GM12878 (cell line): ENCODE data around the gene PISD. TPM values are rescaled to one million over a fixed set of nuclear protein-coding genes. Genes with fewer than 3 reads are reported as not detected.

ENCODE experiments used
- ATAC-seq: fragments of 200-7000 bp; cut with Tn5 transposase; 3 replicates; pipeline ENCODE4 v1.9.1; 2020; ENCODE audit warnings: mild to moderate bottlenecking, moderate library complexity
- BruUV-seq: library from RNA; stranded (reverse); fragments of 400-500 nt; replicated peaks from 2 replicates; lab custom pipeline; 2021; lab: Mats Ljungman, UMichigan
- CTCF ChIA-PET: fragments of 300-600 bp; sonication (Branson Sonifier 250); formaldehyde crosslinking; extraction: SDS; loops from one replicate; lab custom pipeline; 2021; ENCODE audit warnings: inconsistent platforms; lab: Yijun Ruan, JAX
- POLR2A ChIA-PET: fragments of 350-600 bp; formaldehyde crosslinking; extraction: SDS; loops from one replicate; lab custom pipeline; 2021; ENCODE audit warnings: inconsistent platforms; lab: Charles Lee
- RAD21 ChIA-PET: fragments of 300-600 bp; sonication (Branson Sonifier 250); formaldehyde crosslinking; loops from one replicate; lab custom pipeline; 2023; ENCODE audit warnings: antibody characterized with exemption; ENCODE audit not compliant: unreplicated experiment; lab: Charles Lee
- SMC1A ChIA-PET: fragments of 300-600 bp; sonication (Branson Sonifier 250); formaldehyde crosslinking; loops from one replicate; lab custom pipeline; 2023; ENCODE audit not compliant: unreplicated experiment, uncharacterized antibody; lab: Charles Lee
- DNase-seq: peaks from one replicate; pipeline ENCODE4 v3.0.0-alpha.2; 2011; ENCODE audit warnings: low read depth, low spot score
- FAIRE-seq: peaks from 3 replicates; lab custom pipeline; 2011; peaks lifted over from hg19 to GRCh38; lab: Jason Lieb, UNC
- H2AFZ ChIP-seq: 2 replicates; pipeline ENCODE4 v1.6.0; 2011; ENCODE audit warnings: low read depth, low read length, control low read depth; ENCODE audit not compliant: control insufficient read depth
- H3K27ac ChIP-seq: 2 replicates; pipeline ENCODE4 v1.5.1; 2011; ENCODE audit warnings: control low read depth; ENCODE audit not compliant: control insufficient read depth, insufficient read depth
- H3K27me3 ChIP-seq, 2 experiments: replicated peaks in 1 of 2; 2 replicates each; pipeline versions ENCODE4 v1.6.0 to v1.6.1; 2011; ENCODE audit warnings: low read length in 1 of 2; ENCODE audit not compliant: control insufficient read depth in 2 of 2, insufficient read depth in 2 of 2
- H3K36me3 ChIP-seq, 2 experiments: 2 replicates each; pipeline ENCODE4 v1.5.1; 2011; ENCODE audit warnings: low read length in 1 of 2; ENCODE audit not compliant: control insufficient read depth in 2 of 2, insufficient read depth in 2 of 2
- H3K4me1 ChIP-seq: 2 replicates; pipeline ENCODE4 v1.6.1; 2011; ENCODE audit warnings: mild to moderate bottlenecking, low read length, moderate library complexity, mixed read lengths; ENCODE audit not compliant: control insufficient read depth, insufficient read depth
- H3K4me2 ChIP-seq: 2 replicates; pipeline ENCODE4 v1.6.0; 2011; ENCODE audit warnings: control low read depth; ENCODE audit not compliant: control insufficient read depth, insufficient read depth
- H3K4me3 ChIP-seq: fragments of 200-600 bp; sonication (generic); 2 replicates; pipeline ENCODE4 v1.5.1; 2016
- H3K79me2 ChIP-seq: 2 replicates; pipeline ENCODE4 v1.6.0; 2011; ENCODE audit warnings: low read length; ENCODE audit not compliant: control insufficient read depth, insufficient read depth
- H3K9ac ChIP-seq: 2 replicates; pipeline ENCODE4 v1.8.0; 2011; ENCODE audit warnings: low read length, control low read depth, mixed read lengths; ENCODE audit not compliant: control insufficient read depth, insufficient read depth
- H3K9me3 ChIP-seq: replicated peaks from 3 replicates; pipeline ENCODE4 v1.5.1; 2011; ENCODE audit warnings: mild to moderate bottlenecking, low read length; ENCODE audit not compliant: control insufficient read depth, insufficient read depth
- H4K20me1 ChIP-seq: 2 replicates; pipeline ENCODE4 v1.6.0; 2011; ENCODE audit not compliant: control insufficient read depth, insufficient read depth
- CBFB ChIP-seq: IDR thresholded peaks from 2 replicates; pipeline ENCODE4 v1.6.1; 2016; ENCODE audit warnings: antibody characterized with exemption, low read depth
- CBX5 ChIP-seq: sonication (generic); IDR thresholded peaks from 2 replicates; pipeline ENCODE4 v1.6.1; 2016; ENCODE audit warnings: low read depth, moderate library complexity, mild to moderate bottlenecking, inconsistent platforms
- CREM ChIP-seq: IDR thresholded peaks from 2 replicates; pipeline ENCODE4 v1.6.1; 2014; ENCODE audit warnings: antibody characterized with exemption, low read depth
- GABPA ChIP-seq: IDR thresholded peaks from 2 replicates; pipeline ENCODE4 v1.6.1; 2014; ENCODE audit warnings: antibody characterized with exemption, low read depth, mild to moderate bottlenecking, inconsistent platforms
- KDM1A ChIP-seq: fragments of 200-600 bp; sonication (generic); IDR thresholded peaks from 2 replicates; pipeline ENCODE4 v1.6.1; 2016; ENCODE audit warnings: borderline replicate concordance
- MYC ChIP-seq: IDR thresholded peaks from 2 replicates; pipeline ENCODE4 v1.6.1; 2011; ENCODE audit warnings: mild to moderate bottlenecking, low read length, moderate library complexity, inconsistent platforms; ENCODE audit not compliant: insufficient read depth, insufficient replicate concordance, insufficient read length, severe bottlenecking
- NFYA ChIP-seq: IDR thresholded peaks from 2 replicates; pipeline ENCODE4 v1.6.1; 2011; ENCODE audit warnings: low read depth, mild to moderate bottlenecking, low read length, improper control_type of control experiment, borderline replicate concordance
- NR2C2 ChIP-seq: IDR thresholded peaks from 2 replicates; pipeline ENCODE4 v1.6.1; 2011; ENCODE audit warnings: borderline replicate concordance, low read depth; ENCODE audit not compliant: control insufficient read depth, insufficient read length
- RCOR1 ChIP-seq: conservative IDR thresholded peaks from 2 replicates; pipeline ENCODE4 v1.6.1; 2012; ENCODE audit warnings: low read depth, low read length, improper control_type of control experiment
- TAF1 ChIP-seq: IDR thresholded peaks from 2 replicates; pipeline ENCODE4 v1.6.1; 2011; ENCODE audit warnings: mild to moderate bottlenecking, low read depth, low read length, borderline replicate concordance
- TBL1XR1 ChIP-seq: IDR thresholded peaks from 2 replicates; pipeline ENCODE4 v1.6.1; 2012; ENCODE audit warnings: low read depth, low read length, improper control_type of control experiment
- YBX1 ChIP-seq: fragments of 450-650 bp; IDR thresholded peaks from 2 replicates; pipeline ENCODE4 v1.6.1; 2016; ENCODE audit warnings: antibody characterized with exemption
- ZZZ3 ChIP-seq: IDR thresholded peaks from 2 replicates; pipeline ENCODE4 v1.6.1; 2011; ENCODE audit warnings: low read depth; ENCODE audit not compliant: control insufficient read depth, insufficient read length
- WGBS: methylation state at CpG from one replicate; pipeline ENCODE4 v1.1.6; 2016; ENCODE audit warnings: low lambda C conversion rate; ENCODE audit not compliant: insufficient replicate concordance, insufficient coverage; ENCODE audit errors: missing lambda C conversion rate; 5-methylcytosine and 5-hydroxymethylcytosine counted together
- in situ Hi-C: fragments of 300-500 bp; cut with MboI; formaldehyde crosslinking; loops from 9 replicates; pipeline ENCODE4 v1.14.3; 2018; ENCODE audit warnings: mixed read lengths
- intact Hi-C: fragments of 100-400 bp; cut with micrococcal nuclease; formaldehyde crosslinking; loops from one replicate; pipeline ENCODE4 v1.14.2; 2022; ENCODE audit not compliant: unreplicated experiment
- polyA plus RNA-seq, 11 experiments: library from polyadenylated mRNA; depleted of rRNA in 4 of 11; unstranded in 6 of 11; stranded (reverse) in 5 of 11; fragments of >200 nt; fragmentation: Nextera tagmentation in 4 of 11; fragmentation: Illumina TruSeq in 1 of 11; extraction: Ambion mirVana in 4 of 11; extraction: Trizol in 1 of 11; gene quantifications; 1 replicate in 1 of 11; 2 replicates in 10 of 11; pipeline versions ENCODE4 v1.2.1 to v1.2.3, GENCODE V29; 2011 to 2016; ENCODE audit warnings: inconsistent platforms in 2 of 11, missing spikeins in 2 of 11, low read depth in 1 of 11
- total RNA-seq, 4 experiments: library from RNA; depleted of rRNA in 3 of 4; stranded (reverse); fragments of >200 nt in 3 of 4; fragmentation: Illumina TruSeq in 1 of 4; extraction: Trizol in 1 of 4; gene quantifications; 2 replicates each; pipeline versions ENCODE4 v1.2.1 to v1.2.3, GENCODE V29; 2013 to 2021
- TF ChIP-seq, protein P1 (sequence below): IDR thresholded peaks from 2 replicates; pipeline ENCODE4 v1.6.1; 2012; ENCODE audit warnings: low read depth, low read length, improper control_type of control experiment
- TF ChIP-seq, protein P2 (sequence below): fragments of 450-650 bp; IDR thresholded peaks from 2 replicates; pipeline ENCODE4 v1.6.1; 2014; ENCODE audit warnings: mild to moderate bottlenecking

Gene PISD
- total and polyA plus RNA-seq, 10 of the 15 experiments (the other 5 are each of a cell fraction or from before 2014, with no cell fraction given), result 25.8 to 62.7 (median 45.8) TPM

DNA sequence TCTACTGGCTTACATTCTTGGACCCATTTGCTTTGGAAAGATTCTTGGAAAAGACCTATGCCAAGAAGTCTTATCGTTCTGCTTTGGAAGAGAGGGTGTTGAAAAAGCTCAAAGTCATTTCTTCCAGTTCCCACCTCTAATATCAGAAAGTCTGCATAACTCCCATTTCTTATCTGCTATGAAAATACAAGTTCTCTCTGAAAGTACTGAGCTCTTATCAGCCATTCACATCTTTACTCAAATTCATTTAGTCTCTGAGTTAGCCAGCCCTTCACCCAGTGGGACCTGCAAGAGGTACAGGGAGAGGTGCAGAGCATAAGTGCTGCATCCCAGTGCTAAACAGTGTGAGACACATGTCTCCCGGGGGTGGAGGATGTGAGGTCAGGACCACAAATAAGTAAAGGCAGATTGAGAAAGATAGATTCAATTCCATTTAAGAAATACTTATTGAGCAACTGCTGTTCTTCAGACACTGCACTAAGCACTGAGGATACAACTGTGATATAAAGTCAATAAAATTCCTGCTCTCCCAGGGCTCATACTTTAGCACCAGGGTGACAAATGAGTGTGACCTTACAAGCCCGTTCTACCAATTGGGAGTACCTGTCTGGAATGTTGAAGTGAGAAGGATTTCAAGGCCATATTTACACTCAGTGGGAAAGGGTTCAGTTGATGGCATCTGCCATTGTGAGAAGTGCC lies 76.7 kb downstream of the PISD start:
- POLR2A ChIA-PET, result interaction anchor here (1.0 to 1.2 kb wide), 3 partner anchors 20 to 48 kb away, joined by 3 to 4 read pairs (median 3); no protein-coding TSS in a partner anchor

DNA sequence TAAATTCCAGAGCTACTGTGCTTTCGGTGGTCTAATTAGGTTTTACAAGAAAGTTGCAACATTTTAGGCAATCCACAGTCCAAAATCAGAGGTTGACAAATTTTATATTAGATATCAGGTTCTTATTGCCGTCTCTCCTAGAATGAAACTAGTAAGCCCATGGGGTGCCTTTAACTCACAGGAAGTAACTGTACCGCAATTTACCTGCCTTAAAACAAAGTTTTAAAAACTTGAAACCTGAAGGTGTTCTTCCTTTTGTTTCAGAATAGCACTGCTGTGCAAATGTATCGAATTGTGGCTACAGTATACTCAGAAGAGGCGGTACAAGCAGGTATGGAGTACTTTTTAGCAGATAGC lies 77.2 kb downstream of the PISD start:
- Histone ChIP-seq H3K9ac (no peak overlapping the region), H3K27me3 (no peaks in the 10 kb centered on the region), H3K79me2 (no peaks in the 10 kb centered on the region), H3K4me2 (no peak overlapping the region), H2AFZ (no peak overlapping the region), H3K36me3 (peaks cover 8 to 24% of the 10 kb centered on the region in 2 experiments), H3K27ac (no peak overlapping the region), H3K4me1 (0 out of 2 replicates have a peak, but pooled peaks cover 3% of the 10 kb centered on the region), H4K20me1 (no peaks in the 10 kb centered on the region), H3K4me3 (no peak overlapping the region), H3K9me3 (no peaks in the 10 kb centered on the region)
- ChIA-PET RAD21 (no interaction called here), SMC1A (interaction anchor here (1.1 to 1.4 kb wide), 3 partner anchors 49 to 139 kb away, joined by 3 to 4 read pairs (median 3); no protein-coding TSS in a partner anchor), POLR2A (interaction anchor here (1.0 kb wide), 1 partner anchor 21 kb away, joined by 3 read pairs; no protein-coding TSS in a partner anchor), CTCF (interaction anchor here (0.6 to 1.8 kb wide), 3 partner anchors 14 to 58 kb away, joined by 3 to 6 read pairs (median 3); no protein-coding TSS in a partner anchor)
- BruUV-seq, result no TSS peak
- 96% methylated on average over 5 of the region's 5 CpGs for WGBS
- in situ Hi-C loops (no loop called here), intact Hi-C loops (no loop called here)
- ATAC-seq, result no peak
- no peak for DNase-seq
- no peak for FAIRE-seq
- no peak for TF ChIP-seq CBX5
- no peak for TF ChIP-seq NR2C2
- TF ChIP-seq ZZZ3, result no peak
- TF ChIP-seq CBFB, result no peak
- no peak for TF ChIP-seq TBL1XR1
- no peak for TF ChIP-seq TAF1
- TF ChIP-seq, protein P1, sequence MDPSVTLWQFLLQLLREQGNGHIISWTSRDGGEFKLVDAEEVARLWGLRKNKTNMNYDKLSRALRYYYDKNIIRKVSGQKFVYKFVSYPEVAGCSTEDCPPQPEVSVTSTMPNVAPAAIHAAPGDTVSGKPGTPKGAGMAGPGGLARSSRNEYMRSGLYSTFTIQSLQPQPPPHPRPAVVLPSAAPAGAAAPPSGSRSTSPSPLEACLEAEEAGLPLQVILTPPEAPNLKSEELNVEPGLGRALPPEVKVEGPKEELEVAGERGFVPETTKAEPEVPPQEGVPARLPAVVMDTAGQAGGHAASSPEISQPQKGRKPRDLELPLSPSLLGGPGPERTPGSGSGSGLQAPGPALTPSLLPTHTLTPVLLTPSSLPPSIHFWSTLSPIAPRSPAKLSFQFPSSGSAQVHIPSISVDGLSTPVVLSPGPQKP, result no peak
- no peak for TF ChIP-seq CREM
- TF ChIP-seq, protein P2, sequence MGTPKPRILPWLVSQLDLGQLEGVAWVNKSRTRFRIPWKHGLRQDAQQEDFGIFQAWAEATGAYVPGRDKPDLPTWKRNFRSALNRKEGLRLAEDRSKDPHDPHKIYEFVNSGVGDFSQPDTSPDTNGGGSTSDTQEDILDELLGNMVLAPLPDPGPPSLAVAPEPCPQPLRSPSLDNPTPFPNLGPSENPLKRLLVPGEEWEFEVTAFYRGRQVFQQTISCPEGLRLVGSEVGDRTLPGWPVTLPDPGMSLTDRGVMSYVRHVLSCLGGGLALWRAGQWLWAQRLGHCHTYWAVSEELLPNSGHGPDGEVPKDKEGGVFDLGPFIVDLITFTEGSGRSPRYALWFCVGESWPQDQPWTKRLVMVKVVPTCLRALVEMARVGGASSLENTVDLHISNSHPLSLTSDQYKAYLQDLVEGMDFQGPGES, result no peak
- TF ChIP-seq MYC, result no peak
- TF ChIP-seq GABPA, result no peak
- TF ChIP-seq NFYA, result no peak

More for the DNA sequence above, 76.7 kb downstream of the PISD start:
- SMC1A ChIA-PET, result interaction anchor here (0.7 to 1.4 kb wide), 4 partner anchors 46 to 138 kb away, joined by 3 to 4 read pairs (median 4); no protein-coding TSS in a partner anchor
- no peaks in the 10 kb centered on the region for H3K27me3 ChIP-seq
- FAIRE-seq (no peak), DNase-seq (no peak), ATAC-seq (no peak)
- H4K20me1 ChIP-seq, result no peaks in the 10 kb centered on the region
- intact Hi-C loops, result no loop called here
- H3K79me2 ChIP-seq, result no peaks in the 10 kb centered on the region
- peaks cover 8 to 24% of the 10 kb centered on the region in 2 experiments for H3K36me3 ChIP-seq
- RAD21 ChIA-PET, result no interaction called here
- no peaks in the 10 kb centered on the region for H3K9me3 ChIP-seq
- H3K4me1 ChIP-seq, result 0 out of 2 replicates have a peak, but pooled peaks cover 3% of the 10 kb centered on the region
- H3K9ac ChIP-seq, result no peak overlapping the region
- H3K27ac ChIP-seq, result no peak overlapping the region
- in situ Hi-C loops, result no loop called here
- CTCF ChIA-PET, result interaction anchor here (0.5 to 1.8 kb wide), 4 partner anchors 14 to 189 kb away, joined by 3 to 6 read pairs (median 3); no protein-coding TSS in a partner anchor
- TF ChIP-seq KDM1A (no peak), YBX1 (no peak), RCOR1 (no peak)
- H3K4me3 ChIP-seq, result no peak overlapping the region
- no peak overlapping the region for H3K4me2 ChIP-seq
- no TSS peak for BruUV-seq
- WGBS, result 98% methylated on average over 3 of the region's 3 CpGs
- H2AFZ ChIP-seq, result no peak overlapping the region
